ENCODE results near the gene CTDSPL. TPM values are rescaled to one million over a fixed set of nuclear protein-coding genes. Genes with fewer than 3 reads are reported as not detected.

CTDSPL gene
- total RNA-seq, 1 donor, result 34.7 TPM

- no peak overlapping the region for H3K27ac ChIP-seq (ENCODE audit: low read depth, low read length)
- no peak overlapping the region for H2AFZ ChIP-seq (ENCODE audit: low read length)
- H3K79me2 ChIP-seq (ENCODE audit: insufficient read depth, low read length), result no peaks in the 10 kb centered on the region
- H3K4me1 ChIP-seq (ENCODE audit: insufficient read depth, low read length), result no peaks in the 10 kb centered on the region
- H3K4me2 ChIP-seq (ENCODE audit: insufficient read depth, low read length), result no peak overlapping the region
- no peak overlapping the region for H3K4me3 ChIP-seq (ENCODE audit: insufficient read depth, low read length)
- H3K36me3 ChIP-seq (ENCODE audit: insufficient read depth, low read length), result no peaks in the 10 kb centered on the region
- no peaks in the 10 kb centered on the region for H3K9me3 ChIP-seq (ENCODE audit: low read depth, low read length)
- no peaks in the 10 kb centered on the region for H4K20me1 ChIP-seq (ENCODE audit: insufficient read depth, low read length)
- no peaks in the 10 kb centered on the region for H3K27me3 ChIP-seq (ENCODE audit: insufficient read depth, low read length)
- no peak for DNase-seq (ENCODE audit: insufficient read length, low spot score, missing footprints)
- no peak for TF ChIP-seq CTCF (IDR thresholded peaks at IDR 0.05; ENCODE audit: extremely low read depth, low read depth, low read length)
Measured at GRCh38 chr3:37964716-37965115, 103.0 kb downstream of the CTDSPL start.

GRCh38 chr3:37967260-37967881 lies 105.7 kb downstream of the CTDSPL start:
- peak; percentile 91 for TF ChIP-seq CTCF (IDR thresholded peaks at IDR 0.05; ENCODE audit: extremely low read depth, low read depth, low read length)

GRCh38 chr3:37968199-37968598 lies 106.5 kb downstream of the CTDSPL start:
- DNase-seq (ENCODE audit: insufficient read length, low spot score, missing footprints), result no peak
- Histone ChIP-seq H3K27me3 (ENCODE audit: insufficient read depth, low read length) (no peaks in the 10 kb centered on the region), H3K9me3 (ENCODE audit: low read depth, low read length) (no peaks in the 10 kb centered on the region), H3K36me3 (ENCODE audit: insufficient read depth, low read length) (no peaks in the 10 kb centered on the region), H3K4me2 (ENCODE audit: insufficient read depth, low read length) (no peak overlapping the region), H3K4me1 (ENCODE audit: insufficient read depth, low read length) (no peaks in the 10 kb centered on the region), H3K79me2 (ENCODE audit: insufficient read depth, low read length) (no peaks in the 10 kb centered on the region), H3K27ac (ENCODE audit: low read depth, low read length) (no peak overlapping the region), H3K4me3 (ENCODE audit: insufficient read depth, low read length) (no peak overlapping the region), H4K20me1 (ENCODE audit: insufficient read depth, low read length) (no peaks in the 10 kb centered on the region), H2AFZ (ENCODE audit: low read length) (no peak overlapping the region)
- TF ChIP-seq CTCF (IDR thresholded peaks at IDR 0.05; ENCODE audit: extremely low read depth, low read depth, low read length), result no peak

More at GRCh38 chr3:37967260-37967881, 105.7 kb downstream of the CTDSPL start:
- no peak overlapping the region for H3K4me2 ChIP-seq (ENCODE audit: insufficient read depth, low read length)
- peak; percentile 94 for DNase-seq (ENCODE audit: insufficient read length, low spot score, missing footprints)
- H3K79me2 ChIP-seq (ENCODE audit: insufficient read depth, low read length), result no peaks in the 10 kb centered on the region
- H3K27ac ChIP-seq (ENCODE audit: low read depth, low read length), result no peak overlapping the region
- H4K20me1 ChIP-seq (ENCODE audit: insufficient read depth, low read length), result no peaks in the 10 kb centered on the region
- H3K4me3 ChIP-seq (ENCODE audit: insufficient read depth, low read length), result no peak overlapping the region
- H3K27me3 ChIP-seq (ENCODE audit: insufficient read depth, low read length), result no peaks in the 10 kb centered on the region
- H2AFZ ChIP-seq (ENCODE audit: low read length), result peak overlapping the region; percentile 36
- no peaks in the 10 kb centered on the region for H3K36me3 ChIP-seq (ENCODE audit: insufficient read depth, low read length)
- no peaks in the 10 kb centered on the region for H3K9me3 ChIP-seq (ENCODE audit: low read depth, low read length)
- H3K4me1 ChIP-seq (ENCODE audit: insufficient read depth, low read length), result no peaks in the 10 kb centered on the region

- Histone ChIP-seq H3K27ac (ENCODE audit: low read depth, low read length) (no peak overlapping the region), H3K4me1 (ENCODE audit: insufficient read depth, low read length) (no peaks in the 10 kb centered on the region), H3K4me3 (ENCODE audit: insufficient read depth, low read length) (no peak overlapping the region), H4K20me1 (ENCODE audit: insufficient read depth, low read length) (no peaks in the 10 kb centered on the region), H3K27me3 (ENCODE audit: insufficient read depth, low read length) (no peaks in the 10 kb centered on the region), H3K4me2 (ENCODE audit: insufficient read depth, low read length) (no peak overlapping the region), H3K36me3 (ENCODE audit: insufficient read depth, low read length) (no peaks in the 10 kb centered on the region), H3K9me3 (ENCODE audit: low read depth, low read length) (no peaks in the 10 kb centered on the region), H3K79me2 (ENCODE audit: insufficient read depth, low read length) (no peaks in the 10 kb centered on the region), H2AFZ (ENCODE audit: low read length) (peak overlapping the region; percentile 2)
- TF ChIP-seq CTCF (IDR thresholded peaks at IDR 0.05; ENCODE audit: extremely low read depth, low read depth, low read length), result no peak
- DNase-seq (ENCODE audit: insufficient read length, low spot score, missing footprints), result peak; percentile 47
Measured at GRCh38 chr3:37968813-37969595, 107.3 kb downstream of the CTDSPL start.

Data from osteoblast (primary cell).